Erythroblast (primary cell): ENCODE measurements around the gene CELSR2.

ENCODE experiments used
- GATA1 ChIP-seq: IDR thresholded peaks from 2 replicates; pipeline ENCODE4 v1.6.1; 2011; ENCODE audit warnings: low read depth, mild to moderate bottlenecking, control low read depth, low read length, moderate library complexity
- POLR2A ChIP-seq: IDR thresholded peaks from 2 replicates; pipeline ENCODE4 v1.6.1; 2011; ENCODE audit warnings: mild to moderate bottlenecking, low read length

GRCh38 chr1:109290137-109290536 lies 40.8 kb downstream of the CELSR2 start:
- no peak for TF ChIP-seq POLR2A
- no peak for TF ChIP-seq GATA1
